Heart left ventricle (tissue), 13 donors: ENCODE measurements around the gene PRDM11.

Experiments used
- POLR2A ChIP-seq, 2 donors: fragments of 450-650 bp; IDR thresholded peaks; one replicate each; pipeline ENCODE4 v1.6.1; 2017; ENCODE audit warnings: antibody characterized with exemption in 2 of 2, mild to moderate bottlenecking in 2 of 2, moderate library complexity in 2 of 2
- TF ChIP-seq, protein P1 (sequence below), 12 donors: fragments of 200-600 bp; sonication (generic) in 4 of 12; IDR thresholded peaks; one replicate each; pipeline versions ENCODE4 v1.5.0 to v1.8.0; 2018 to 2022; ENCODE audit warnings: antibody characterized with exemption in 12 of 12, mild to moderate bottlenecking in 5 of 12
- donor health status: ischemic (EF 13 %, LVEDD 7.1; RV severe dilation, severe dysfunction).
- donor health status: DM: no; HTN: yes; CAD: no.
- donor health status: DM: no; HTN: no; CAD: no.
- donor health status: ischemic (EF 25% LVEDD 6.9; RV normal size, moderate dysfunction).
- donor health status: ischemic (EF 25% LVEDD 5.7; RV mildly dilated, moderate dysfunction).
- donor health status: ischemic (EF 35%, LVEDD 5.7; RV mildly dilated, moderate dysfunction).
- donor health status: nonischemic (EF 11% LVEDD 7.7; RV severe dilation, severe dysfunction).
- donor health status: DM: yes; HTN: yes; CAD: no.
- donor health status: PGD.
- donor health status: ischemic (EF 29% LVEDD 5.4; RV normal size, mild dysfunction).
- donor health status: nonischemic (EF 23%, LVEDD 6.1; RV moderate dilation, normal function).

DNA sequence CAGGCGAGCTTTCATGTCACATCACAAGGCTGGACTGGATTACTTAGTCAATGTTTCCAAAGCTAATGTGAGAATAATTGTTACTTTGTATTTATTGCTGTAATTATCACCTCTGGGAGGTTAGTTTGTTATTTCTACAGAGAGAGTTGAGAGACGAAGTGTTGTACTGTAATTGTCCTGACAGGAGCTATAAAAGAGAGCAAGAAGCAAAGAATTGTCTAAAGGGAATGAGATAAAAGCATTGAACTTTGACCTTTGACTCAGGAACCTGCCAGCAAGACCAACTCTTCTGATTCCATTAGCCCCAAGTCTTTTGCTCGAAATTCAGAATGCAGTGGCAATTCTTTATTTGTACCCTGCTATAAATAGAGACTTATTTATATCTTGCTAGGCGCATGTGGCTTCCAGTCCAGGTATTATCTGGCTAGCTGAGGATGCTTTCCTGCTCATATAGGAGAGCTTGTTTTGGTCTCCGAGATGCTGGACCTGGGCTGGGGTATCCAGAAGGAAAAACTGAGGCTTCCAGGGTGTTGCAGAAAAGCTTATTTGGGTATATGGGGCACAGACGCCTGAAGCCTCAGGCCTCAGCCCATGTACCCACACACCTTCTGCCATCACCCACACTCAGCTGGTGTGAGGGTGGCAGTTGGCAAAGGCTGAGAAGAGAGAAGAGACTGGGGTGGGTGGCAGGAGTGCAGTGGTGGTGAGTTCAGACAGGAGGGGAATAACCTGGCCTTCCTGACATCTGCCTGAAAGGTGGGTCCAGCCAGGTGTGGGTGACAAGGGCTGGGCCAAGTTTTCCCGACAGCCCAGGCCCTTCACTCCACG, 99.0 kb downstream of the PRDM11 start:
- TF ChIP-seq, protein P1, sequence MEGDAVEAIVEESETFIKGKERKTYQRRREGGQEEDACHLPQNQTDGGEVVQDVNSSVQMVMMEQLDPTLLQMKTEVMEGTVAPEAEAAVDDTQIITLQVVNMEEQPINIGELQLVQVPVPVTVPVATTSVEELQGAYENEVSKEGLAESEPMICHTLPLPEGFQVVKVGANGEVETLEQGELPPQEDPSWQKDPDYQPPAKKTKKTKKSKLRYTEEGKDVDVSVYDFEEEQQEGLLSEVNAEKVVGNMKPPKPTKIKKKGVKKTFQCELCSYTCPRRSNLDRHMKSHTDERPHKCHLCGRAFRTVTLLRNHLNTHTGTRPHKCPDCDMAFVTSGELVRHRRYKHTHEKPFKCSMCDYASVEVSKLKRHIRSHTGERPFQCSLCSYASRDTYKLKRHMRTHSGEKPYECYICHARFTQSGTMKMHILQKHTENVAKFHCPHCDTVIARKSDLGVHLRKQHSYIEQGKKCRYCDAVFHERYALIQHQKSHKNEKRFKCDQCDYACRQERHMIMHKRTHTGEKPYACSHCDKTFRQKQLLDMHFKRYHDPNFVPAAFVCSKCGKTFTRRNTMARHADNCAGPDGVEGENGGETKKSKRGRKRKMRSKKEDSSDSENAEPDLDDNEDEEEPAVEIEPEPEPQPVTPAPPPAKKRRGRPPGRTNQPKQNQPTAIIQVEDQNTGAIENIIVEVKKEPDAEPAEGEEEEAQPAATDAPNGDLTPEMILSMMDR (IDR thresholded peaks at IDR 0.05): no peak
- no peak for TF ChIP-seq POLR2A (IDR thresholded peaks at IDR 0.05)
